LHCN-M2 (cell line): ENCODE results near the gene SLF2. TPM values are rescaled to one million over a fixed set of nuclear protein-coding genes. Genes with fewer than 3 reads are reported as not detected.

Source experiments
- DNase-seq: peaks from one replicate; pipeline ENCODE4 v3.0.0-alpha.2; 2012; ENCODE audit warnings: low read depth
- total RNA-seq: library from RNA; depleted of rRNA; stranded (reverse); fragments of >200 nt; gene quantifications from 2 replicates; pipeline ENCODE4 v1.2.3, GENCODE V29; 2014

Gene SLF2
- total RNA-seq, 1 experiment from 2014 or later: 120 TPM

DNA sequence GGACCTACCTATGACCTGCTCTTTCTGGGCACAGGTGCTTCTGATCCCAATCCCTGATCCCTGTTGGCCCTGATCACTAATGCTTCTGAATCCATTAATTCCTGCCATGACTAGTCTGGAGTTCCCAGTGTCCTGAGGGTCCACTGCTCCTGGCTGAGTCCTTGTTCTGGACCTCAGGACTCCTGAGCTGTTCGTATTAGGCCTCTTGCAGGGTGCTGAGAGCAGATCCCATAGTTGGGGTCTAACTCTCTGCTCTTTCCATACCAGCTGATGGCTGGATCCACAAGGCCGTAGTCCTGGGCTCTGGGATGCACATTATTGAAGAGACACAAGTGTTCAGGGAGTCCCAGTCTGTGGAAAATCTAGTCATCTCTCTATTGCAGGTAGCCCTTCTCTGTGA lies 67.5 kb downstream of the SLF2 start:
- no peak for DNase-seq

GRCh38 chr10:100980711-100981110 lies 67.9 kb downstream of the SLF2 start:
- no peak for DNase-seq

- no peak for DNase-seq
Observed at GRCh38 chr10:100981178-100981772, 68.5 kb downstream of the SLF2 start.

- DNase-seq: no peak
Observed at GRCh38 chr10:100982916-100983830, 70.4 kb downstream of the SLF2 start.

GRCh38 chr10:100983868-100984671 lies 71.3 kb downstream of the SLF2 start:
- no peak for DNase-seq

- no peak for DNase-seq
Observed at GRCh38 chr10:100984672-100985177, 72.0 kb downstream of the SLF2 start.

DNA sequence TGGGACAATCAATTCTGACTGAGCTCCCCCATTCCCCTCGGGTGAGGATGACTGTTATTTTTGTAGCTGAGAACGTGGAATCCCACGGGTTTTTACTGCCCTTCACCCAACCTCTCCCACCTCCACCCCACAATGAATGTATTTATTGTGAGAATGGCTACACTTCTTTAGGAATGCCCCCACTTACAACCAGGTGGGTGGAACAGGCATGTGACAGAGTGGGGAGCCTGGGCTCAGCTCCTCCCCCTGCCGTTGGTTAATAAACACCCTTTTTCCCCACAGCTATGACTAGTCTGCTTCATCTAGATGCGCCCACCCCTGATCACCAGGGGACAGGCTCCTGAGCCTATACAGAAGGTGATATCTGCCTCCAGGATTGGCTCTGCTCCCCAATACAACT lies 72.6 kb downstream of the SLF2 start:
- DNase-seq: no peak

DNA sequence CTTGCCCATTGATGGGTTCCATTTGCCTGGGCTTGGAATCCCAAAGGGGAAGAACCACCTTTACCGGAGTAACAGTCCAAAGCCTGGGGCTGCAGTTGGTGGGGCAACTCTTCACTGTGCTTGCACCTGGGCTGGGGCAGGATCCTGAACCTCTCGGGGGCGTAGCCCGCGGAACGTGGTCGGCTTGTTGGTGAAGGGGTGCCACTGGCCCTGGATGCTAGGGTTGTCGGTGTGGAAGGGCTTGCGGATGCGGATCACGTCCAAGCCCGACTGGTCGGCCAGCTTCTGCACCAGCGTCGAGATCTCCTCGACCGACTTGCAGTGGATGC lies 73.8 kb downstream of the SLF2 start:
- DNase-seq: no peak

DNA sequence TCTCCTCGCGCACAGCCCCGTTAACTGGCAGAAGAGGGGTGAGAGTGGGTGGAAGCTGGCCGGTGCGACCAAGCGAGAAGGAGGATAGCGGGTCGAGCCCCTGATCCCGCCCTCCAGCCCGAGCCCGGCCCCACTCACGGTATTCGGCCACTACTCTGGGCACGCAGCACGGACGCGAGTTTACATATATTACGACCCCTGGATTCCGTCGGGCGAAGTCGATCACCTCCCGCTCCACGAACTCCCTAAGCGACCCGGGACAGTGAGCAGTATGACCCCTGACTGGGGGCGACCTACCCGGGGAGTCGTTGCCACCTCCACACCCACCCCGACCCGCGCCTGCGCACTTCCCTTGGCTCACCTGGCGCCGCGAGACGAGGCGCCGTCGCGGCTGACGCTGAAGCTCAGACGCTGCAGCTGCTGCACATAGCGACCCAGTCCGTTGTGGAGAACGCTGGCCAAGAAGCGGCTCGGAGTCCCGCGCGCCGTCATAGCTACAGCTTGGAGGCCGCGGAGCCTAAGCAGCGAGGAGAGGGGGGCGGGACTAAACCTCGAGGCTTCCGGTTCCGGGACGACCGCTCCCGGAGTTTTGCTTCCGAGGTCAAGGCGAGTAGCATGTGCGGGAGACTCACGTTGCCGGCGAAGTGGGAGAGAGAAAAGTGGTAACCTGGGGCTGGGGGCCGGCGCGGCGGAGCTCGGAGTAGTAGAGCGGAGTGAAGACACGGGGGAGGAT lies 74.4 kb downstream of the SLF2 start, which contains the start of the genes MRPL43 and TWNK:
Gene MRPL43, minus strand, starts transcription at position 546 of the 733 bp plus-strand sequence. Its CDS starts 54 bp downstream, at position 492.
Gene TWNK, plus strand, starts transcription at position 592 of the 733 bp plus-strand sequence. CDS start 668 bp downstream, outside the sequence.
- DNase-seq: peak; percentile 71

GRCh38 chr10:100987685-100988049 lies 74.9 kb downstream of the SLF2 start:
- DNase-seq: no peak

- DNase-seq: no peak
Observed at GRCh38 chr10:100988166-100988565, 75.4 kb downstream of the SLF2 start.

DNA sequence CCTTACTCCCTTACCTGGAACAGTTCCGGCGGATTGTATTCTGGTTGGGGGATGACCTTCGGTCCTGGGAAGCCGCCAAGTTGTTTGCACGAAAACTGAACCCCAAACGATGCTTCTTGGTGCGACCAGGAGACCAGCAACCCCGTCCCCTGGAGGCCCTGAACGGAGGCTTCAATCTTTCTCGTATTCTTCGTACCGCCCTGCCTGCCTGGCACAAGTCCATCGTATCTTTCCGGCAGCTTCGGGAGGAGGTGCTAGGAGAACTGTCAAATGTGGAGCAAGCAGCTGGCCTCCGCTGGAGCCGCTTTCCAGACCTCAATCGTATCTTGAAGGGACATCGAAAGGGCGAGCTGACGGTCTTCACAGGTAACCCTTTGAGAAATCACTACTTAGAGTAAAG lies 76.3 kb downstream of the SLF2 start:
- no peak for DNase-seq

- DNase-seq: peak; percentile 47
Observed at GRCh38 chr10:100993986-100994708, 81.4 kb downstream of the SLF2 start.

DNA sequence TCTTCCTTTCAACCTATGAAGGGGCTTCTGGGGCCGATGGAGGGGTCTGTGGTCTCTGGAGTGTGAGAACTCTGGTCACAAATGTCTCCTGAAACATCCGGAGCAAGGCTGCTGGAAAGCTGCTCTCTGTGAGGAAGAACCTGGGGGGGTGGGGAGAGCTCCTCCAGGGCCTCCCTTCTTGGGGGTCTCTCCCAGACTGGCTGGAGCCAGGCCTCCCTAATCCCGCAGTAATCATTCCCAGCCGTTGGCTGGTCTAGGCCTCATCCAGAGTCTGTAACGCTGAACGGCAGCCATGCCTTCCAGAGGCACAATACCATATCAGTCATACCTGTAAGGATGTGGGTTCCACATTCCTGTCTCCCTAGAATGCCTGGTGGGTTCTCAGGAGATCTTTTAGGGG lies 82.4 kb downstream of the SLF2 start:
- no peak for DNase-seq

DNA sequence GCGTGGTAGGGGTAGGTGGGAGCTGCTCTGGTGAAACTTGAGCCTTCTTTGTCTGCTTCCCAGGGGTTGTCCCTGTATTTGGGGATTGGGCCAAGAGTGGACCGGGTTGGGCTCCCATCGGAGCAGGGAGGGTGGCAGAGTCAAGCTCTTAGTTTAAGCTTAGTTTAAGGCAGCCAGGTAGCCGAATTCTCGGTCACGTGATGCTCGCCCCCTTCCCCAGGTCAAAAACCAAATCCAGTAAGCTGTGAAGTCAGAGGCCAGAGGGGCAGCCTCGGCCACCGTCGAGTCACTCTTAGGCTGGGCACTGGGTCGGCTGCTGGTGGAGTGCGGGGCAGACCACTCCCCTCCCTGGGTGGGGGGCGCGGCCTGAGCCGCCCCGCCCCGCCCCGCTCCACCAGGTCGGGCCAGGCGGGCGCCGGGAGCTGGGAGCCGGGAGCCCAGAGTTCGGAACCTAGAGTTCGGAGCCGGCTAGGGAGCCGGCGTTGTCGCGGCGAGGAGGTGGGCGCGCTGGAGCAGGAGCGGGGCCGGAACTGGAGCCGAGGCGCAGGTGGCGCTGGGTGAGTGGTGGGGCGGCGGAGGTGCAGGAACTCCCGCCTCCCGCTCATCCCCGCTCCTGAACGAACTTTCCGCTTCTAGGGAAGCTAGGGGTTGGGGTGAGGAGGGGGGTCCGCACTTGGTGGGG lies 84.1 kb downstream of the SLF2 start:
- DNase-seq: no peak

GRCh38 chr10:100997360-100998182 lies 84.8 kb downstream of the SLF2 start:
- peak; percentile 98 for DNase-seq

DNA sequence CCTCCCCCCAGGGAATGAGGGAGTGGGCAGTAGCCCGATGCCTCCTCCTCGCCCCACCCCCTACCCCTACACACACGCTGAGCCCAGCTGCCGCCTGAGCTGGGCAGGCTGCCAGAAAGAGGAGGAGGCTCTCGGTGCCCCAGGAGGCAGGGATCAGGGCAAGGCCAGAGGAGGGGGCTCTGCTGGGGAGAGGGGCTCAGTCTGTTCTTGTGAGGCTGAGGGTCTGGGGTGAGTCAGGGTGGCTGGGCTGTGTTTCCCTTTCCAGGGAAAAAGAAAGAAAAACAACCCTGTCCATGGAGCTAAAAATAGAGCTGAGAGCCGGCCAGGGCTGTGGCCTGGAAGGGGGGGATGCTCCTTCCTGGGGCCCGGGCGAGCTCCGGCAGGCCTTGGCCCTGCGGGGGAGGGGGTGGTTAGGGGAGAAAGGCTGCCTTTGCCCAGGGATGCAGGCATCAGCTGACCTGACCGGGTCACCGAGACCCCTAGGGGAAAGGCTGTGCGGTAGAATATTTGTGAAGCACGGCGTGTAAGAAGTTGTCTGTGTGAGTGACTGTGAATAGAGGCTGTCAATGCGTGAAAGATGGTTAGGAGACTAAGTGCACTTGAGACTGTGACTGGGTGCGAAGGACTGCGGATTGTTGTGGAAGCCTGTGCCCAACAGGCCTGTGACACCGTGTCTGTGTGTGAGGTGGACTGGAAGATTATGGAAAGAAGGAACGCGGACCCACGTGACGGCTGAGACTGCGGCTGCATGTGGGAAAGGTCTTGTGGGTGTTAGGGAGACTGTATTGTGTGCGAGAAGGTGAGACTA lies 85.6 kb downstream of the SLF2 start:
- no peak for DNase-seq
